Measurements from ENCODE around the gene TSC2. TPM values are rescaled to one million over a fixed set of nuclear protein-coding genes. Genes with fewer than 3 reads are reported as not detected.

TSC2 gene
- total and polyA plus RNA-seq, 9 of the 15 experiments (the other 6 are each of a cell fraction or from before 2014, with no cell fraction given) = 1.3 to 68.1 (median 16.6) TPM

GRCh38 chr16:2009791-2010510 lies 37.8 kb upstream of the TSC2 start, which contains the start of gene ZNF598 (continued):
- TF ChIP-seq RBBP5 (IDR thresholded peaks at IDR 0.05; ENCODE audit: borderline replicate concordance, insufficient read depth, low read length, poor library complexity, severe bottlenecking) (peak; percentile 79), TFE3 (CRISPR knock-in tag; IDR thresholded peaks at IDR 0.05) (no peak), ZNF699 (CRISPR knock-in tag; IDR thresholded peaks at IDR 0.05; ENCODE audit: insufficient replicate concordance) (no peak), MNT (conservative IDR thresholded peaks at IDR 0.05) (peak; percentile 95 to 98), ZNF282 (CRISPR knock-in tag; IDR thresholded peaks at IDR 0.05) (0 out of 2 replicates have a peak, but pooled peaks have one; percentile 2), PRMT5 (CRISPR knock-in tag; IDR thresholded peaks at IDR 0.05) (no peak), RFX5 (IDR thresholded peaks at IDR 0.05; ENCODE audit: low read depth, low read length) (no peak), ELF1 (tag; IDR thresholded peaks at IDR 0.05) (peak; percentile 91), CREBBP (IDR thresholded peaks at IDR 0.05; ENCODE audit: low read depth, low read length) (no peak), RNF2 (IDR thresholded peaks at IDR 0.05) (peak; percentile 32; the same call in 1 of the 2 replicates), ETV5 (CRISPR knock-in tag; IDR thresholded peaks at IDR 0.05; ENCODE audit: low read depth) (peak; percentile 76), ETV1 (tag; conservative IDR thresholded peaks at IDR 0.05; ENCODE audit: low read depth) (peak; percentile 35; the same call in 1 of the 2 replicates), ATF7 (IDR thresholded peaks at IDR 0.05) (peak; percentile 85), ZBTB1 (CRISPR knock-in tag; IDR thresholded peaks at IDR 0.05; ENCODE audit: borderline replicate concordance, low read depth) (no peak), CREM (IDR thresholded peaks at IDR 0.05; ENCODE audit: low read depth) (peak; percentile 86), GABPA (tag; conservative IDR thresholded peaks at IDR 0.05; ENCODE audit: low read depth) (peak; percentile 98), FOXJ3 (CRISPR knock-in tag; IDR thresholded peaks at IDR 0.05) (no peak), RCOR1 (IDR thresholded peaks at IDR 0.05; ENCODE audit: borderline replicate concordance in 1 of 2, low read depth in 2 of 2, low read length in 2 of 2) (0 out of 4 replicates have a peak, but pooled peaks of 1 of the 2 experiments have one; percentile 4)
- TF ChIP-seq, protein P1, sequence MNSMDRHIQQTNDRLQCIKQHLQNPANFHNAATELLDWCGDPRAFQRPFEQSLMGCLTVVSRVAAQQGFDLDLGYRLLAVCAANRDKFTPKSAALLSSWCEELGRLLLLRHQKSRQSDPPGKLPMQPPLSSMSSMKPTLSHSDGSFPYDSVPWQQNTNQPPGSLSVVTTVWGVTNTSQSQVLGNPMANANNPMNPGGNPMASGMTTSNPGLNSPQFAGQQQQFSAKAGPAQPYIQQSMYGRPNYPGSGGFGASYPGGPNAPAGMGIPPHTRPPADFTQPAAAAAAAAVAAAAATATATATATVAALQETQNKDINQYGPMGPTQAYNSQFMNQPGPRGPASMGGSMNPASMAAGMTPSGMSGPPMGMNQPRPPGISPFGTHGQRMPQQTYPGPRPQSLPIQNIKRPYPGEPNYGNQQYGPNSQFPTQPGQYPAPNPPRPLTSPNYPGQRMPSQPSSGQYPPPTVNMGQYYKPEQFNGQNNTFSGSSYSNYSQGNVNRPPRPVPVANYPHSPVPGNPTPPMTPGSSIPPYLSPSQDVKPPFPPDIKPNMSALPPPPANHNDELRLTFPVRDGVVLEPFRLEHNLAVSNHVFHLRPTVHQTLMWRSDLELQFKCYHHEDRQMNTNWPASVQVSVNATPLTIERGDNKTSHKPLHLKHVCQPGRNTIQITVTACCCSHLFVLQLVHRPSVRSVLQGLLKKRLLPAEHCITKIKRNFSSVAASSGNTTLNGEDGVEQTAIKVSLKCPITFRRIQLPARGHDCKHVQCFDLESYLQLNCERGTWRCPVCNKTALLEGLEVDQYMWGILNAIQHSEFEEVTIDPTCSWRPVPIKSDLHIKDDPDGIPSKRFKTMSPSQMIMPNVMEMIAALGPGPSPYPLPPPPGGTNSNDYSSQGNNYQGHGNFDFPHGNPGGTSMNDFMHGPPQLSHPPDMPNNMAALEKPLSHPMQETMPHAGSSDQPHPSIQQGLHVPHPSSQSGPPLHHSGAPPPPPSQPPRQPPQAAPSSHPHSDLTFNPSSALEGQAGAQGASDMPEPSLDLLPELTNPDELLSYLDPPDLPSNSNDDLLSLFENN (IDR thresholded peaks at IDR 0.05; ENCODE audit: low read depth in 2 of 2, low read length in 2 of 2) = peak in 1 of 2 experiments; percentile 19; a peak in 1 of 4 replicates
- TF ChIP-seq, protein P2, sequence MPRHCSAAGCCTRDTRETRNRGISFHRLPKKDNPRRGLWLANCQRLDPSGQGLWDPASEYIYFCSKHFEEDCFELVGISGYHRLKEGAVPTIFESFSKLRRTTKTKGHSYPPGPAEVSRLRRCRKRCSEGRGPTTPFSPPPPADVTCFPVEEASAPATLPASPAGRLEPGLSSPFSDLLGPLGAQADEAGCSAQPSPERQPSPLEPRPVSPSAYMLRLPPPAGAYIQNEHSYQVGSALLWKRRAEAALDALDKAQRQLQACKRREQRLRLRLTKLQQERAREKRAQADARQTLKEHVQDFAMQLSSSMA (CRISPR knock-in tag; IDR thresholded peaks at IDR 0.05) = 0 out of 2 replicates have a peak, but pooled peaks have one; percentile 60

All from K562 (cell line).